ENCODE data around the gene XRCC2.

XRCC2 gene

DNA sequence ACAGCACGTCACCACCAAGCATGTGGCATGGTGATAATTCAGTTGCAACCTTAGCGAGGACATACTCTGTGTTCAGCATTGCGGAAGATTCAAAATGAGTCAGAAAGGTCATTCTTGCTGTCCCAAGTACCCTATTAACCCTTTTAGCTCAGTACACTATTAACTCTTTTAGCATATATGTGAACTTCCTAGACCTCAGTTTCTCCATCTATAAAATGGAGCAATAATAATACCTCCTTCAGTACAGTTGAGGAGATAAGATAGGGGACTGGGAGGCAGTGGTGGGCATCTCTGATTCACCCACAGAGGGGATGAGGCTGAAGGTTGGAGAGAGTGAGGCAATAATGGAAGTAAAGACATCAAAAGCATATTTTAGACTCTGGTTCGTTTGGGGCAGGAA lies 67.3 kb downstream of the XRCC2 start:
- no peak for DNase-seq

DNA sequence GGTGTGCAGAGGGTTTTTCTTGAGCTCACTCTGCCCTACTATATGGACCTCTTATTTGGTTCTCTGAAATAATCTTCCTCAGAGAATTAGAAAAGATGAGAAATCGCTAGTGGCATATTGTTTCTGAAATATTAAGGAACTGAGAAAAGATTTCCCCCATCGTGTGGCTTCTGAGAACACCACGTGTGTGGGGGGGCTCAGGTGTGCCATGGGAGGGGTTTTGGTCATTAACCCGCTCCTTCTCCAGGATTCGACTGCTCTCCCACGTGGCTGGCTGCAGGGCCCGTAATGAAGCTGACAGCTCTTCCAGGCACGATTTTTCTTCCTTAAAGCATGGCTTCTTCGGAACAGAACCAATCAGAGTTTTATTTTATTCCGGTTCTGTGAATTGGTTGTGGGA lies 67.7 kb downstream of the XRCC2 start:
- DNase-seq = no peak

DNA sequence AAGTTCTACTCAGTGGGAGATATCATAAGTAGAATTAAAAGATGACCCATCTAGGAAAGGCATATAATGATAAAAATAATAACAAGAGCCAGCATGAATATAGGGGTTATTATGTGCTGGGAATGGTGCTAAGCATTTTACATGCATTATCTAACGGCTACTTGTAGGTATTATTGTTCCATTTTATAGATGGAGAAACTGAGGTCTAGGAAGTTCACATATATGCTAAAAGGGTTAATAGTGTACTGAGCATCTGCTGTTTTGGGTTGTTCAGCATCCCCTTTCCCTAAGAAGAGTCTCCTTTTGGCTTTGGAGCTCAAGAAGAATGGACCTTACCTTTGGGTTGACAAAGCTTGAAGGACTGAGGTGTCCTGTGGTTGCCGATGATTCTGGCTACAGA lies 68.9 kb downstream of the XRCC2 start:
- DNase-seq = no peak

DNA sequence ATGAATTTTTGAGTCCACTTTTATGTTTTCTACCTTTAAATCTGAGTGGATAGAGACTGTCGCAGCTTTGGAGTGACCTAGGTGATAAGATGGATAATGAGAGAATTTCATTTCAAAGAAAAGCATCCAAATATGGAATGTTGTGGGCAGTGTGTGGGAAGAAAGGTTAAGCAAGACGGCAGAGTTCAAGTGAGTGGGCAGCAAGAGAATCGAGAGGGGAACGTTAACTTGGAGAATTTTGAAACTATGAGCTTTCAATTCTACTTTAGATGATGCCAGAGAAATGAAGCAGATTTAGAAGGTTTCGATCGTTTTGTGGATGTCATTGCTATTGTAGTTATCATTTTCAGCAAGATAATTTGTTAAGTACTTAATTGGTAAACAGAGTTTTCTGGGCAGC lies 73.0 kb downstream of the XRCC2 start:
- DNase-seq = no peak

DNA sequence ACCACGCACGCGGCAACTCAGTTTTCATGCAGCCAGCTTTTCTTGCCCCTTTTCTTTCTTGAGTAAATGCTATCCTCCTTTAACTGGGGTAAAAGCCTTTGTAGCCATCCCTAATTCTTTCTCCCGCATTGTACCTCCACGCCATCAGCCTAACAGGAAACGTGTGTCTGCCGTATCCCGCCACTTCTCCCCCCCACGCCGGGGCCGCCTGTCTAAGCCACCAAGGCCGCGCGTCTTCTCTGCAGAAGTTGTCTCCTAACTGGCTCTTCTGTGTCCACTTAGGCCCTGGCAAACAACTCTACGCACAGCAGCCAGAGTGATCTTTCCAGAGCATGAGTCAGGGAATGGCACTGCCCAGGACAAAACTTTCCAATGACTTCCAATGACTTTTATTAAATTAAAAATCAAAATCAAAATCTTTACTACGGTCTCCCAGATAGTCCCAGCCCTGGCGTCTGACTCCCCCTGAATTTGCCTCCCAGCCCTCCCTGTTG lies 74.6 kb downstream of the XRCC2 start:
- no peak for DNase-seq

DNA sequence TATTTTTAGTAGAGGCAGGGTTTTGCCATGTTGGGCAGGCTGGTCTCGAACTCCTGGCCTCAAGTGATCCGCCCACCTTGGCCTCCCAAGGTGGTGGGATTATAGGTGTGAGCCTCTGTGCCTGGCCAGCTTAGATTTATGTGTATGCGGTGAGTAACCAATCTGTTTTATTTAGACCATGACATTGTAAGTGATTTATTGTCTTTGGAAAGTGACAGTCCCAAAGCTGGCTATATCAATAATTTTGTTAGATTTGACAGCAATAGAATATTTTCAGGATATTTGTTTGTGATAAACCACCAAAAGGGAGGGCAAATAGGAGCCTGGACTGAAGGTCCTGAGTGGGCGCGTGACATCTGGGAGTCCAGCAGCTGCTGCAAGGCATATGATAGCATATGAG lies 75.7 kb downstream of the XRCC2 start:
- DNase-seq = no peak

DNA sequence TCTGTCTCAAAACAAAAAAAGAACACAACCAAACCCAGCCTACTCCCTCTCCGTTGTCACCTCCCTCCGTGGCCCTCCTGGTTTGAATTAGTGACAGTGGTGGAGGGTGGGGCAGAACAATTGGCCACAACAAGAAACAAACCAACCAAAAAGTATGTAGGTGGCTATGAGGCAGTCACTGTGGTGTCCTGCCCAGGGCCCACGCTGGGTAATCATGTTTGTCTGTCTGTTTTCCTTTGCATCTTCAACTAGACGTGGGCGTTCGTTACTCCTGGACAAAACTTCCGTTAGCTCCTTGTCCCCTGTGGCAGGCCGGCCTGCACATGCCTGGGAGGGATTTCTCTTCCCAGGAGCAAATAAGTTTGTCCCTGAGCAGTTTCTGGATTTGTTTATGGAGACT lies 78.4 kb downstream of the XRCC2 start:
- DNase-seq = no peak

DNA sequence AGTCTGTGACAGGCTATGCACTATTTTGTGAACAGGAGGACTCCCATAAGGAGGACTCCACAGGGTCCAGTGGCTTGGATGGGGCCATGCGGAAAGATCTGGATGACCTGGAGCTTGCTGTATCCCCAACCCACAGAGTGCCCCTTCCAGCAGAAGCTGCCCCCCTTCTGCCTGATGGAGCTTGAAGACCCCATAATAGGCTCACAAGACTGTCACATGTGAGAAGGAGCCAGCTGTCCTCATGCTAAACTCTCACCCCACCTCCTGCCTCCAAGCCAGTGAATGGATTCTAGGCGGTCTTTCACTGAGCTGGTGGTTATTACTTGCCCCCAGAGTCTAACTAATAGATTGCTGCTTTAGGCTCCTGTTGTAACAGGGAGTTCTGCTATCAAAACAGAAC lies 79.1 kb downstream of the XRCC2 start:
- no peak for DNase-seq

Measured in NCI-H2171 (cell line).